H1 (cell line): Measurements from ENCODE around the gene ZNF83. TPM values are rescaled to one million over a fixed set of nuclear protein-coding genes. Genes with fewer than 3 reads are reported as not detected.

Experiments
- CBX8 ChIP-seq: fragments of 300-800, 300-1000 bp; sonication (generic); IDR thresholded peaks from 2 replicates; pipeline ENCODE4 v1.7.1; 2016; ENCODE audit warnings: low read depth, low read length, borderline replicate concordance
- SIX5 ChIP-seq: IDR thresholded peaks from 2 replicates; pipeline ENCODE4 v1.6.1; 2011; ENCODE audit warnings: mild to moderate bottlenecking, low read depth, low read length
- SUZ12 ChIP-seq: fragments of 200-600 bp; sonication (generic); IDR thresholded peaks from 2 replicates; pipeline ENCODE4 v1.6.1; 2012; ENCODE audit warnings: mild to moderate bottlenecking, inconsistent platforms, low read length, moderate library complexity, mixed read lengths
- polyA plus RNA-seq, 7 experiments: library from polyadenylated mRNA; depleted of rRNA in 3 of 7; stranded (reverse) in 5 of 7; unstranded in 2 of 7; fragments of >200 nt in 5 of 7; fragments of 200-250 nt in 2 of 7; gene quantifications; 1 replicate in 5 of 7; 2 replicates in 1 of 7; 4 replicates in 1 of 7; pipeline versions ENCODE4 v1.2.1 to v1.2.3, GENCODE V29; 2011 to 2013; ENCODE audit warnings: missing spikeins in 2 of 7, mixed read lengths in 2 of 7
- total RNA-seq: library from RNA; stranded (reverse); fragmentation: NEBNext Ultra II Directional; extraction: Animal tissue kit (Norgen Biotek cat#: 25700); gene quantifications from 2 replicates; pipeline ENCODE4 v1.2.1, GENCODE V29; 2021

The ZNF83 gene
- total and polyA plus RNA-seq, 2 of the 8 experiments (the other 6 are each of a cell fraction or from before 2014, with no cell fraction given): 13.2 to 19.4 TPM

DNA sequence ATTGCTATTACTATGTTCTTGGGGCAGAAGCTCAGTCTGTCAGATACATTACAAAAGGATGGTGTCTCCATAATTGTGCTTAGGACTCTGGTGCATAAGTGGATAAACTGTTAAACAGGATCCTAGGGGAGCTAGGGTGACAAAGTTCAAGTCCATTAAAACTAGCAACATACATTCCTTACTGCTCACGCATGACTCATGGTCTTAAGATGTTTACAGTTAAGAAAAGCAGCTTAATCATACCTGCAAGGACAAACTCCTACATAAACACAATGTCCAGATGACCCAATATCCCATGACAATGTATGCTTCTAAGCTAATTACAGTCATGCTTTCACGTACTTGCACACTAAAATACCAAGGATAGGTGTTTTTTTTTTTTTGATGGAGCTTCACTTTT, 71.6 kb downstream of the ZNF83 start (continued):
- no peak for TF ChIP-seq CBX8
- TF ChIP-seq SIX5: no peak
- no peak for TF ChIP-seq SUZ12
